HG03196 (cell line): ENCODE data around the gene HELB.

ENCODE experiments used
- ATAC-seq: cut with Tn5 transposase; IDR thresholded peaks from one replicate; pipeline ENCODE4 v1.9.1; 2021; ENCODE audit not compliant: unreplicated experiment

HELB gene

DNA sequence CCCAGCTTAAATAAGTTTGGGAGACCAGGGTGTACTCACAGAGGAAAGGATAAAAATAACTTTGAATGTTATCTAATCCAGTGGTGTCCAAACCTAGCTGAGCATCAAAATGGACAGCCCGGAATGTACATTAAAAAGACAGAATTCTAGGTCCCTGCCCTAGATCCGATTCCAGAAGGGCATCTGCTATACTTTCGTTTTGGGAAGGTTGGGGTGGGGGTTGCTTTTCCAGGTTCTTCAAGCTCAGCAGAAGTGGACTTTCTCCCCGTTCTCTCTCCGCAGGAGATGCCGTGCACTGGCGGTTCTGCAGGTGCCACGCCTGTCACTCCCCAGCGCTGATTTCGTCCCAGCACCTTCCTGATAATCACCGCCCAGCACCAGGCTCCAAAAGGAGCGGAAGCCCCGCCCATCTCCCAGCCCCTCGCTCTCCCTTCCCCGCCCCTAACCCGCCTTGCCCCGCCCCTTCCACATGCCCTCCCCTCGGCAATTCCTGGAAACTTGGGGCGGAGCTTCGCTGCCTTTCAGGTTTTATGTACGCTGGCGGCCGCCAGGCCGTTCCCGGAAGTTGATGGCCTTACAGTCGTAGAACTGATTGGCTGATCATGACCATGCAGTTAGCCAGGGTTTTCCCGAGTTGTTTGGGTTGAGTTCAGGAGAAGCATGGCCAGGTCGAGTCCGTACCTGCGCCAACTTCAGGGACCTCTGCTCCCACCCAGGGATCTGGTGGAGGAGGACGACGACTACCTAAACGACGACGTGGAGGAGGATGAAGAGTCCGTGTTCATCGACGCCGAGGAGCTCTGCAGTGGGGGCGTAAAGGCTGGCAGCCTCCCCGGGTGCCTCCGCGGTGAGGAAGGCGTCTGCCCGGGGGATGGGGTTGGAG is at the start of gene HELB:
Gene HELB (plus strand): TSS at position 550 of the 883 bp plus-strand sequence. CDS start 111 bp downstream, at position 661.
- ATAC-seq: peak; percentile 93

DNA sequence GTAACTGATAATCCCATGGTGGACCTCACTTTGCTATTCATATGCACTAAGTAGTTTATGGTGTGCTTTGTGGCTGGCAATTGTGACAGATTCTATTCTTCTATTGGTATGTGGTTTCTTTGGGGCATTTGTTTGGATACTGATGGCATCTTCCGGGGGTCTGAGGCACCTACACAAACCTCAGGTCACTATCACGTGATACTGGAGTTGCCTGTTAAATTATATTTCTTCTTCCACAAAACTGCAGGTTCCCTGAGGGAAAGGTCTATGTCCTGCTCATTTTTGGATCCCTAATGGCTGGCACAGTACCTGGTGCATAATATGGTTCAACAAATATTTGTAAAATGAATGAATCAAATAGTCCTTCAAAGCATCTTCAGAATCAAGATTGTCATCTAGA is 49.5 kb upstream of the HELB start:
- ATAC-seq: no peak

GRCh38 chr12:66255737-66256136 is 46.6 kb upstream of the HELB start:
- no peak for ATAC-seq

DNA sequence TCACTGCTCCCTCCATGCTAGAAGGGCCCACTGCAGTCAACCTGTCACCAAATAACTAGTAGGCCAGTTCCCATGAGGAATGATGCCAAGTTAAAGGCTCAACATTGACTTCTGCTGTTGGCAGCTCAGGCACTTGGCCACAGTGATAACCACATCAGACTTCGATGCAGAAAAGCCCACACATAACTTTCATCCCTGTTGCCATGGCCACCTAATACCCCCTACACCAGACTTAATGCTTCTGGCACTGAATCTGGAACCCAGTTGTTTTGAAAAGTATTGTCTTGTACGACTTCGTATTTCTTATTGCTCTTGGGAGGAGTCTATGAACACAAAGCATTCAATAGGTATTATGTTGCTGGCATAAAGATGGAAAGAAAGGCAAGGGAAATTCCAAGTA is 44.3 kb upstream of the HELB start:
- ATAC-seq: no peak

DNA sequence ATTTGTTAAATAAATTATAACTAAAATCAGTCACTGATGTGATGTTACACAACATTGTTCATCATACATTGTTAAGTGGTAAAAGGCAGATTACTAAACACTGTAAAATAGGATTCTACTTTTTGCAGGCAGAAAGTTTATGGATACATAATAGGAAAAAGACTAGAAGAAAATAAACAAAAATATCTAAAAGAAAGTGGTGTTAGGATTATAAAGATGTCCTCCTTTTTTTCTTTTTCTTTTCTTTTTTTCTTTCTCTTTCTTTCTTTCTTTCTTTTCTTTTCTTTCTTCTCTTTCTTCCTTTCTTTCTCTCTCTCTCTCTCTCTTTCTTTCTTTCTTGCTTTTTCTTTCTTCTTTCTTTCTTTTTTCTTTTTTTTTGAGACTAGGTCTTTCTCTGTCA is 39.6 kb upstream of the HELB start:
- ATAC-seq: no peak

GRCh38 chr12:66268562-66268961 is 33.7 kb upstream of the HELB start:
- no peak for ATAC-seq

DNA sequence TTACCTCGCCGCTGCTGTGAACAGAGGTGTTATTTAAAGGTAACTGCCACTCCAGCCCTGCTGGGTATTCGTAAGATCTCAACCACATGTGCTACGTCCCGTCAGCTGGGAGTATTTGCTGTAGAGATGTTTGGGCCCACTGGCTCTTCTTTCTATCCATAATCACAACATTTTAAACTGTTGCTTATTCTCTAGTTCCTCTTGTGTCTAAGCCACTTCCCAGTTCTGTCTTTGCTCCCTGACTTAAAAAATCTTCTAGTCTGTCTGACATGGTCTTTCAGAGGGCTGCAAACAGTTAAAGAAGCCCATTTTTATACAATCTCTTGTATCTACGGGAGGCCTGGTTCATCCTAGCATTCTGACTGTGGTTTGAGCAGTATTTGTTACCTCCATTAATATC is 33.2 kb upstream of the HELB start:
- no peak for ATAC-seq

DNA sequence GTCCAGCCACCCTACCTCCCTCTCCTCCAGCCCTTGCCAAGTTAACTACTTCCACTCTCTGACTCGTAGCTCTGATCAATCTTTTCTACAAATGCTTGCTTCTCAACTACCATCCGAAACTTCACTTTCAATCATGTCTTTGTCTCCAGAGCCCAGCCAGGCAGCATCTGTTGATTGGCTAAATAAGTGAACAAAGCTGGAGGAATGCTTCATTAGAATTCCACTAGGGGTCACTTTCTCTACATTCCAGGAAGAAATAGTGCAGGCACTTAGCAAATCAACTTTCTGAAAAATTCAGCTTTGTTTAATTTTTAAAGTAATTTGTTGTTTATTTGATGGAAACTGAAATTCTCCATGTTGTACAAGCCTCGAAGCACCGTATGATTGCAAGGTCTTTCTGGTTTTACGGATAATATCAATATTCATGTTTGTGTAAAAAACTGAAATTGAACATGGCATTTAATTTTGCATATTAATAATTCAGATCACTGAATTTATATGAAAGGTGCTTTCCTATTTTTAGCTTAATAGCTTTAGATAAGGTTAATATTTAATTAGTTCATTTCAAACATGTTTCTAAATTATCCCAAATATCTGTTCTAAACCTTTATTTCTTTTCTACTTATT is 32.4 kb upstream of the HELB start:
- ATAC-seq: no peak

DNA sequence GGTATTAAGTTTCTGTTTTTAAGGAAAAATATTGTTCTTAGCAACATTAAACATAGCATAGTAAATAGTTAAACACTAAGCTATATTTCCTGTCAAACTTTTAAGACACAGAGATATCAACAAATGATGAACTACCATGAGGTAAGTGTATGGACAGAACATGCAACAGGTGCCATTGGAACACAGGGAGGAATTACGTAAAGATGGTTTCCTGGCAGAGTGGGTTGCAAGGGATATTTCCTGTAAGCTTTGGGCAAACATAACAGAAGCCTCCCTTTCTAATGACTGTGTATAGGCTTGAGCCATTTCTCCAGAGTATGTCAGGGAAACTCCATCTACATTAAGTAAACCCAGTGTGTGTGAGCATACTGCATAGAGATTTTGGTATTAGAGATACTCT is 31.7 kb upstream of the HELB start:
- no peak for ATAC-seq

- no peak for ATAC-seq
These were observed 29.6 kb upstream of the HELB start for GRCh38 chr12:66272650-66273049.

DNA sequence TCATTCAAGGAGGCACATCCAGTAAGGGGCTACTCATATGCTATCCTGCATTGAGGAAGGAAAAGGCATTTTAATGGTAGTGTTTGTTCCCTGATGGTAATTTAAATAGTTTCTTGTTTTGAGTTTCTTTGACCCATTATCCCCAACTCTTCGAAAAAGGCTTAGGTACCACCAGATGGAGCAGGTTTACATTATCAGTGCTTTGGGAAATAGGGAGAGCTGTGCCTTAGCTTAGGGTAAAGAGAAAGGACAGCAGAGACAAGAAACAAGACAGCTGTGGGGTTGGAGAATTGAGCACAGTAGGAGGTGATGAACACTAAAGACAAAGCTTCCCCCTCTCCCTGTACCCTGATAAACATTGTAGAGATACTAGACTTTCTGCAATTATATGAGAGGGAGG is 29.1 kb upstream of the HELB start:
- ATAC-seq: no peak

DNA sequence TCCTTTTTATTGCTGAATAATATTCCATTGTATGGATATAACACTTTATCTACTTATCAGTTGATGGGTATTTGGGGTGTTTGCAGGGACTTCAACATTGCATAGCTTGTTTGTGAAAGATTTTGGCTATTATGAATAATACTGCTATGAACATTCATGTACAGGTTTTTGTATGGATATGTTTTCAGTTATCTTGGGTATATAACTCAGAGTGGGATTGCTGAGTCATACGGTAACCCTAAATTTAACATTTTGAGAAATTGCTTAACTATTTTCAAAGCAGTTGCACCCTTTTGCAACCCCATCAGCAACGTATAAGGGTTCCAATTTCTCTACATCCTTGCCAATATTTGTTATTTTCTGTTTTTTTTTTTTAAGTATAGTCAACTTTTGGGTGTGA is 27.3 kb upstream of the HELB start:
- no peak for ATAC-seq

- no peak for ATAC-seq
These were observed 23.1 kb upstream of the HELB start for GRCh38 chr12:66279123-66279712.

GRCh38 chr12:66280561-66280960 is 21.7 kb upstream of the HELB start:
- no peak for ATAC-seq

GRCh38 chr12:66282244-66282643 is 20.0 kb upstream of the HELB start:
- ATAC-seq: no peak

DNA sequence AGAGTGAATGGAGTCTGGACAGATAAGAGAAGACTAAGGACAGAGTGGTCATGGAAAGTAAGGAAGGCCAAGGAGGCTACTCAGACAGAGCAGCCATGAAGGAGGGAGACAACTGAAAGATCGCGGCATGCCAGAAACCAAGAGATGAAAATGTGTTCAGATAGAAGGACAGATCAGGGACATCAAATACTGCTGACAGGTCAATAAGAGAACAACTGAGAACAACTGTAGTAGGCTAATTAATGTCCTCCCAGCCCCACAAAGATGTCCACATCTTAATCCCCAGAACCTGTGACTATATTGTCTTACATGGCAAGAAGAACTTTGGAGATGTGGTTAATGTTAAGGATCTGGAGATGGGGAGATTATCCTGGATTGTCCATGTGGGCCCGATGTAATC is 15.0 kb upstream of the HELB start:
- no peak for ATAC-seq

- ATAC-seq: no peak
These were observed 14.2 kb upstream of the HELB start for GRCh38 chr12:66288121-66288520.

DNA sequence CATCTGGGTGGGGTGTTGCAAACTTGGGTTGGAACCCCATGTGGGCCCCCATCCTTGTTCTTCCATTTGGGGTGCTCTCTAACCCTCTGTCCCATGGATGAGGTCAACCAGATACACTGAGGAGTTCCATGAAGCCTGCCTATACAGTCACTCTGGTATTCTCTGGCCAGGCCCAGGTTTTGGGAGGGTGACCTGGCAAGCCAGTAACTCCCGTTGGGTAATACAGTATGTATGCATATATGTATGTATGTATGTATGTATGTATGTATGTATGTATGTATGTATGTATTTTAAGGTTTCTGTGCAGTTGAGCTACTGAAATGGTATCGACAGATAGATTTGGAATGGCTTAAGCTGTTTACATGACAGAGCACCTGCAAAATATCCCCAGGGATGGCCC is 12.8 kb upstream of the HELB start:
- ATAC-seq: no peak

DNA sequence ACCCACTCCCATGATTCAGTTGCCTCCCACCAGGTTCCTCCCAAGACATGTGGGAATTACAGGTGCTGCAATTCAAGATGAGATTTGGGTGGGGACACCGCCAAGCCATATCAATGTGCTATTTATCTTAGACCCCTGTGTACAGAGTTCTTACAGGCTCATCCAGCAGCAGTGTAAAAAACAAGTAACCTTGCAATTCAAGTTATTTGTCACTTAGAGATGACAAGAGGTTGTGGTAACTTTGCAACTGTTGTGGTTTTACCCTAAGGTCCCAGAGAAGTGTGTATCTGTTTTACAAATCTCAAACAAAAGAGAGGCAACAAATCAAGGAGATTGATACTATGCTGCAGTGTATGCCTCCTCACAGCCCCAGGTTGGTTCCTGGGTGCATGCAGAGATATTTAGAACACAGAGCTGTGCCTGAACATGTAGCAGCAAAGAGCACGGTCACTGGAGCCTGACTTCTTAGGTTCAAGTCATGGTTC is 11.5 kb upstream of the HELB start:
- no peak for ATAC-seq

DNA sequence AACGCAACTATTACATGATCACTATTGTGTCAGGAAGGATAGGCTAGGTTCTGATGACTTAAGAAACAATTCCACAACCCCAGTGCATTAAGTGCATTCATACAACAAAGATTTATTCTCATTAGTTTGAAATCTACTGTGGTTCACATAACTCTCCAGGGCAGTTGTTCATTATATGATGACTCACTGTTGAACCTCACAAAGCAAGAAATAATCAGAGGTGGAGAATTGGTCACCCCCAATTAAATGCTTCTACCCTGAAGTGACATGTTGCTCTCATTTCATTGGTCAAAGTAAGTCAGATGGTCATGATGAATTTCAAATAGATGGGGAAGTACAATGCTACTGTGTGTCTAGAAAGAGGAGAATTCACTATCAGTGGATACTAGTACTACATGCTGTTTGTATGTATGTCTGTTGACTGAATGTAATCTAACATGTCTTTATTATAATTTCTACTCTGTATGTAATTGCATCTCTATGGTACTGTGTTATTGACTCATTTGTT is 6.1 kb upstream of the HELB start:
- ATAC-seq: no peak

GRCh38 chr12:66297080-66297479 is 5.2 kb upstream of the HELB start:
- ATAC-seq: no peak

DNA sequence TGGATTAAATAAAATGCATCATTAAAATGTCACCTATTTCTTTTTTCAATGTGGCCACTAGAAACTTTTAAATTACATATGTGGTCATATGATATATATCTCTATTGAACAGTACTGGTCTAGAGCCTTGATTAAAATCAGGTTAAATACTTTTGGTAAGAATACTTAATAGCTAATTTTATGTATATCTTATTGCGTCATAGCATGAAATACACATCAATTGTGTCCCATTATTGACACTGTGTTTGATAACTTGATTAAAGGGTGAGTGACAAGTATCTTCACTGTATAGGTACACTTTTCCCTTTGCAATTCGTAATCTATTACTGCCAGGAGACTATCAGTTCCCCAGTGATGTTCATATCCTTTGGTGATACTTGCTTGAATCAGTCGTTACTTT is 4.4 kb upstream of the HELB start:
- no peak for ATAC-seq
